Measurements from ENCODE around the gene CFAP20DC.

Gene CFAP20DC

GRCh38 chr3:58800032-58800431 is 249.8 kb downstream of the CFAP20DC start:
- Histone ChIP-seq H3K36me3 (ENCODE audit: control insufficient read depth in 2 of 2, insufficient read depth in 2 of 2, low read length in 2 of 2) (no peaks in the 10 kb centered on the region), H3K4me3 (ENCODE audit: low read length in 2 of 2) (no peak overlapping the region), H3K9me3 (ENCODE audit: control insufficient read depth in 2 of 2, low read length in 2 of 2) (no peaks in the 10 kb centered on the region), H3K27ac (ENCODE audit: low read depth in 2 of 2, low read length in 2 of 2) (no peak overlapping the region), H3K9ac (ENCODE audit: low read depth in 1 of 2, low read length in 2 of 2) (no peak overlapping the region), H3K27me3 (ENCODE audit: control insufficient read depth in 2 of 2, insufficient read depth in 2 of 2, low read length in 2 of 2) (no peaks in the 10 kb centered on the region), H3K4me1 (ENCODE audit: control insufficient read depth in 2 of 2, insufficient read depth in 2 of 2, low read length in 2 of 2) (no peaks in the 10 kb centered on the region)

- peaks cover 0 to 1% of the 10 kb centered on the region in 2 donors for H3K4me1 ChIP-seq (ENCODE audit: control insufficient read depth in 2 of 2, insufficient read depth in 2 of 2, low read length in 2 of 2)
- H3K27me3 ChIP-seq (ENCODE audit: control insufficient read depth in 2 of 2, insufficient read depth in 2 of 2, low read length in 2 of 2) = no peaks in the 10 kb centered on the region
- H3K27ac ChIP-seq (ENCODE audit: low read depth in 2 of 2, low read length in 2 of 2) = peak overlapping the region in 1 of 2 donors; percentile 10
- H3K9me3 ChIP-seq (ENCODE audit: control insufficient read depth in 2 of 2, low read length in 2 of 2) = no peaks in the 10 kb centered on the region
- H3K36me3 ChIP-seq (ENCODE audit: control insufficient read depth in 2 of 2, insufficient read depth in 2 of 2, low read length in 2 of 2) = no peaks in the 10 kb centered on the region
- no peak overlapping the region for H3K4me3 ChIP-seq (ENCODE audit: low read length in 2 of 2)
- H3K9ac ChIP-seq (ENCODE audit: low read depth in 1 of 2, low read length in 2 of 2) = no peak overlapping the region
These were observed 250.6 kb downstream of the CFAP20DC start for GRCh38 chr3:58799271-58799670.

GRCh38 chr3:58798312-58798711 is 251.5 kb downstream of the CFAP20DC start:
- Histone ChIP-seq H3K9ac (ENCODE audit: low read depth in 1 of 2, low read length in 2 of 2) (no peak overlapping the region), H3K27ac (ENCODE audit: low read depth in 2 of 2, low read length in 2 of 2) (no peak overlapping the region), H3K4me3 (ENCODE audit: low read length in 2 of 2) (no peak overlapping the region), H3K27me3 (ENCODE audit: control insufficient read depth in 2 of 2, insufficient read depth in 2 of 2, low read length in 2 of 2) (no peaks in the 10 kb centered on the region), H3K36me3 (ENCODE audit: control insufficient read depth in 2 of 2, insufficient read depth in 2 of 2, low read length in 2 of 2) (no peaks in the 10 kb centered on the region), H3K4me1 (ENCODE audit: control insufficient read depth in 2 of 2, insufficient read depth in 2 of 2, low read length in 2 of 2) (peaks cover 0 to 4% of the 10 kb centered on the region in 2 donors), H3K9me3 (ENCODE audit: control insufficient read depth in 2 of 2, low read length in 2 of 2) (no peaks in the 10 kb centered on the region)

GRCh38 chr3:58794750-58795149 is 255.1 kb downstream of the CFAP20DC start:
- no peaks in the 10 kb centered on the region for H3K36me3 ChIP-seq (ENCODE audit: control insufficient read depth in 2 of 2, insufficient read depth in 2 of 2, low read length in 2 of 2)
- no peak overlapping the region for H3K27ac ChIP-seq (ENCODE audit: low read depth in 2 of 2, low read length in 2 of 2)
- no peaks in the 10 kb centered on the region for H3K9me3 ChIP-seq (ENCODE audit: control insufficient read depth in 2 of 2, low read length in 2 of 2)
- H3K9ac ChIP-seq (ENCODE audit: low read depth in 1 of 2, low read length in 2 of 2) = no peak overlapping the region
- H3K27me3 ChIP-seq (ENCODE audit: control insufficient read depth in 2 of 2, insufficient read depth in 2 of 2, low read length in 2 of 2) = no peaks in the 10 kb centered on the region
- peaks cover 0 to 4% of the 10 kb centered on the region in 2 donors for H3K4me1 ChIP-seq (ENCODE audit: control insufficient read depth in 2 of 2, insufficient read depth in 2 of 2, low read length in 2 of 2)
- H3K4me3 ChIP-seq (ENCODE audit: low read length in 2 of 2) = no peak overlapping the region

GRCh38 chr3:58793938-58794337 is 255.9 kb downstream of the CFAP20DC start:
- Histone ChIP-seq H3K9me3 (ENCODE audit: control insufficient read depth in 2 of 2, low read length in 2 of 2) (no peaks in the 10 kb centered on the region), H3K4me1 (ENCODE audit: control insufficient read depth in 2 of 2, insufficient read depth in 2 of 2, low read length in 2 of 2) (peaks cover 0 to 4% of the 10 kb centered on the region in 2 donors), H3K27ac (ENCODE audit: low read depth in 2 of 2, low read length in 2 of 2) (no peak overlapping the region), H3K9ac (ENCODE audit: low read depth in 1 of 2, low read length in 2 of 2) (no peak overlapping the region), H3K27me3 (ENCODE audit: control insufficient read depth in 2 of 2, insufficient read depth in 2 of 2, low read length in 2 of 2) (no peaks in the 10 kb centered on the region), H3K36me3 (ENCODE audit: control insufficient read depth in 2 of 2, insufficient read depth in 2 of 2, low read length in 2 of 2) (no peaks in the 10 kb centered on the region), H3K4me3 (ENCODE audit: low read length in 2 of 2) (no peak overlapping the region)

GRCh38 chr3:58792921-58793451 is 256.8 kb downstream of the CFAP20DC start:
- no peaks in the 10 kb centered on the region for H3K9me3 ChIP-seq (ENCODE audit: control insufficient read depth in 2 of 2, low read length in 2 of 2)
- H3K9ac ChIP-seq (ENCODE audit: low read depth in 1 of 2, low read length in 2 of 2) = no peak overlapping the region
- H3K36me3 ChIP-seq (ENCODE audit: control insufficient read depth in 2 of 2, insufficient read depth in 2 of 2, low read length in 2 of 2) = no peaks in the 10 kb centered on the region
- peaks cover 0 to 4% of the 10 kb centered on the region in 2 donors for H3K4me1 ChIP-seq (ENCODE audit: control insufficient read depth in 2 of 2, insufficient read depth in 2 of 2, low read length in 2 of 2)
- H3K4me3 ChIP-seq (ENCODE audit: low read length in 2 of 2) = no peak overlapping the region
- H3K27me3 ChIP-seq (ENCODE audit: control insufficient read depth in 2 of 2, insufficient read depth in 2 of 2, low read length in 2 of 2) = no peaks in the 10 kb centered on the region
- H3K27ac ChIP-seq (ENCODE audit: low read depth in 2 of 2, low read length in 2 of 2) = no peak overlapping the region

GRCh38 chr3:58789385-58789784 is 260.4 kb downstream of the CFAP20DC start:
- Histone ChIP-seq H3K9me3 (ENCODE audit: control insufficient read depth in 2 of 2, low read length in 2 of 2) (no peaks in the 10 kb centered on the region), H3K4me3 (ENCODE audit: low read length in 2 of 2) (no peak overlapping the region), H3K27ac (ENCODE audit: low read depth in 2 of 2, low read length in 2 of 2) (no peak overlapping the region), H3K4me1 (ENCODE audit: control insufficient read depth in 2 of 2, insufficient read depth in 2 of 2, low read length in 2 of 2) (peaks cover 4 to 5% of the 10 kb centered on the region in 2 donors), H3K27me3 (ENCODE audit: control insufficient read depth in 2 of 2, insufficient read depth in 2 of 2, low read length in 2 of 2) (no peaks in the 10 kb centered on the region), H3K9ac (ENCODE audit: low read depth in 1 of 2, low read length in 2 of 2) (no peak overlapping the region), H3K36me3 (ENCODE audit: control insufficient read depth in 2 of 2, insufficient read depth in 2 of 2, low read length in 2 of 2) (no peaks in the 10 kb centered on the region)

- peak overlapping the region; percentile 37 to 54 for H3K27ac ChIP-seq (ENCODE audit: low read depth in 2 of 2, low read length in 2 of 2)
These were observed 264.9 kb downstream of the CFAP20DC start for GRCh38 chr3:58784888-58785287.

GRCh38 chr3:58784425-58784824 is 265.4 kb downstream of the CFAP20DC start:
- H3K9ac ChIP-seq (ENCODE audit: low read depth in 1 of 2, low read length in 2 of 2) = no peak overlapping the region
- H3K27ac ChIP-seq (ENCODE audit: low read depth in 2 of 2, low read length in 2 of 2) = peak overlapping the region; percentile 37 to 44
- peaks cover 0 to 8% of the 10 kb centered on the region in 2 donors for H3K9me3 ChIP-seq (ENCODE audit: control insufficient read depth in 2 of 2, low read length in 2 of 2)
- peaks cover 0 to 5% of the 10 kb centered on the region in 2 donors for H3K4me1 ChIP-seq (ENCODE audit: control insufficient read depth in 2 of 2, insufficient read depth in 2 of 2, low read length in 2 of 2)
- H3K27me3 ChIP-seq (ENCODE audit: control insufficient read depth in 2 of 2, insufficient read depth in 2 of 2, low read length in 2 of 2) = no peaks in the 10 kb centered on the region
- no peak overlapping the region for H3K4me3 ChIP-seq (ENCODE audit: low read length in 2 of 2)
- H3K36me3 ChIP-seq (ENCODE audit: control insufficient read depth in 2 of 2, insufficient read depth in 2 of 2, low read length in 2 of 2) = no peaks in the 10 kb centered on the region

More at GRCh38 chr3:58784888-58785287, 264.9 kb downstream of the CFAP20DC start:
- H3K9me3 ChIP-seq (ENCODE audit: control insufficient read depth in 2 of 2, low read length in 2 of 2) = peaks cover 0 to 4% of the 10 kb centered on the region in 2 donors
- H3K4me1 ChIP-seq (ENCODE audit: control insufficient read depth in 2 of 2, insufficient read depth in 2 of 2, low read length in 2 of 2) = peaks cover 0 to 5% of the 10 kb centered on the region in 2 donors
- H3K27me3 ChIP-seq (ENCODE audit: control insufficient read depth in 2 of 2, insufficient read depth in 2 of 2, low read length in 2 of 2) = no peaks in the 10 kb centered on the region
- no peak overlapping the region for H3K4me3 ChIP-seq (ENCODE audit: low read length in 2 of 2)
- H3K9ac ChIP-seq (ENCODE audit: low read depth in 1 of 2, low read length in 2 of 2) = peak overlapping the region in 1 of 2 donors; percentile 14
- no peaks in the 10 kb centered on the region for H3K36me3 ChIP-seq (ENCODE audit: control insufficient read depth in 2 of 2, insufficient read depth in 2 of 2, low read length in 2 of 2)

- Histone ChIP-seq H3K4me3 (ENCODE audit: low read length in 2 of 2) (no peak overlapping the region), H3K36me3 (ENCODE audit: control insufficient read depth in 2 of 2, insufficient read depth in 2 of 2, low read length in 2 of 2) (no peaks in the 10 kb centered on the region), H3K27ac (ENCODE audit: low read depth in 2 of 2, low read length in 2 of 2) (peak overlapping the region in 1 of 2 donors; percentile 44), H3K9me3 (ENCODE audit: control insufficient read depth in 2 of 2, low read length in 2 of 2) (peaks cover 0 to 8% of the 10 kb centered on the region in 2 donors), H3K27me3 (ENCODE audit: control insufficient read depth in 2 of 2, insufficient read depth in 2 of 2, low read length in 2 of 2) (no peaks in the 10 kb centered on the region), H3K4me1 (ENCODE audit: control insufficient read depth in 2 of 2, insufficient read depth in 2 of 2, low read length in 2 of 2) (peaks cover 0 to 5% of the 10 kb centered on the region in 2 donors), H3K9ac (ENCODE audit: low read depth in 1 of 2, low read length in 2 of 2) (no peak overlapping the region)
These were observed 266.0 kb downstream of the CFAP20DC start for GRCh38 chr3:58783845-58784244.
